ENCODE data around the gene CHD5.

The CHD5 gene

GRCh38 chr1:6140413-6140812 lies 39.7 kb downstream of the CHD5 start:
- Histone ChIP-seq H3K14ac (ENCODE audit: low read length in 2 of 2) (no peak overlapping the region), H2BK15ac (ENCODE audit: low read depth, poor library complexity, severe bottlenecking) (no peak overlapping the region), H2BK5ac (ENCODE audit: low read depth, low read length, poor library complexity, severe bottlenecking) (no peak overlapping the region), H2BK12ac (ENCODE audit: low read length in 2 of 2) (no peak overlapping the region), H2BK120ac (ENCODE audit: low read depth, low read length) (no peak overlapping the region), H3K23ac (ENCODE audit: low read length in 2 of 2) (no peak overlapping the region), H3K4me1 (ENCODE audit: control insufficient read depth, insufficient read depth, low read depth, low read length) (no peaks in the 10 kb centered on the region), H2AK5ac (ENCODE audit: low read length, severe bottlenecking) (no peak overlapping the region), H3K9me3 (ENCODE audit: control insufficient read depth, low read length) (no peaks in the 10 kb centered on the region), H3K27me3 (ENCODE audit: control insufficient read depth in 1 of 2, insufficient read depth in 1 of 2, low read length in 2 of 2) (peaks cover 6 to 43% of the 10 kb centered on the region in 2 experiments), H3K18ac (ENCODE audit: low read depth in 1 of 2, low read length in 2 of 2) (no peak overlapping the region), H3K4me3 (ENCODE audit: insufficient read depth in 1 of 2, low read depth in 1 of 2, low read length in 2 of 2) (no peak overlapping the region), H3K36me3 (ENCODE audit: control insufficient read depth in 1 of 2, insufficient read depth in 2 of 2, low read depth in 1 of 2, low read length in 2 of 2) (no peaks in the 10 kb centered on the region), H4K91ac (ENCODE audit: low read length) (no peak overlapping the region), H3K9ac (ENCODE audit: low read length) (no peak overlapping the region), H3K4me2 (ENCODE audit: low read length, poor library complexity, severe bottlenecking) (no peak overlapping the region), H3K79me1 (replicated peaks; ENCODE audit: low read length, poor library complexity, severe bottlenecking) (no peaks in the 10 kb centered on the region), H4K8ac (ENCODE audit: low read length) (no peak overlapping the region), H3K27ac (ENCODE audit: low read length, poor library complexity, severe bottlenecking) (no peak overlapping the region), H3K4ac (ENCODE audit: low read depth in 1 of 2, low read length in 2 of 2) (no peak overlapping the region), H2AFZ (ENCODE audit: low read depth, low read length) (no peak overlapping the region)
- no peak for DNase-seq
- 85% methylated on average over 2 of the region's 2 CpGs for WGBS

- no peak for DNase-seq
- no peak overlapping the region for H3K4ac ChIP-seq (ENCODE audit: low read depth in 1 of 2, low read length in 2 of 2)
- no peak overlapping the region for H2BK15ac ChIP-seq (ENCODE audit: low read depth, poor library complexity, severe bottlenecking)
- 63% methylated on average over 5 of the region's 5 CpGs for WGBS
- H3K4me1 ChIP-seq (ENCODE audit: control insufficient read depth, insufficient read depth, low read depth, low read length), result no peaks in the 10 kb centered on the region
- peaks cover 3 to 35% of the 10 kb centered on the region in 2 experiments for H3K27me3 ChIP-seq (ENCODE audit: control insufficient read depth in 1 of 2, insufficient read depth in 1 of 2, low read length in 2 of 2)
- no peak overlapping the region for H3K23ac ChIP-seq (ENCODE audit: low read length in 2 of 2)
- no peak overlapping the region for H2BK5ac ChIP-seq (ENCODE audit: low read depth, low read length, poor library complexity, severe bottlenecking)
- no peaks in the 10 kb centered on the region for H3K79me1 ChIP-seq (replicated peaks; ENCODE audit: low read length, poor library complexity, severe bottlenecking)
- H2BK12ac ChIP-seq (ENCODE audit: low read length in 2 of 2), result no peak overlapping the region
- H3K9me3 ChIP-seq (ENCODE audit: control insufficient read depth, low read length), result peaks cover under 1% of the 10 kb centered on the region
- no peak overlapping the region for H4K91ac ChIP-seq (ENCODE audit: low read length)
- H3K36me3 ChIP-seq (ENCODE audit: control insufficient read depth in 1 of 2, insufficient read depth in 2 of 2, low read depth in 1 of 2, low read length in 2 of 2), result no peaks in the 10 kb centered on the region
- no peak overlapping the region for H2BK120ac ChIP-seq (ENCODE audit: low read depth, low read length)
- no peak overlapping the region for H2AFZ ChIP-seq (ENCODE audit: low read depth, low read length)
- H3K9ac ChIP-seq (ENCODE audit: low read length), result no peak overlapping the region
- H3K18ac ChIP-seq (ENCODE audit: low read depth in 1 of 2, low read length in 2 of 2), result no peak overlapping the region
- H4K8ac ChIP-seq (ENCODE audit: low read length), result no peak overlapping the region
- H3K14ac ChIP-seq (ENCODE audit: low read length in 2 of 2), result no peak overlapping the region
- H3K4me2 ChIP-seq (ENCODE audit: low read length, poor library complexity, severe bottlenecking), result no peak overlapping the region
- no peak overlapping the region for H3K27ac ChIP-seq (ENCODE audit: low read length, poor library complexity, severe bottlenecking)
- H3K4me3 ChIP-seq (ENCODE audit: insufficient read depth in 1 of 2, low read depth in 1 of 2, low read length in 2 of 2), result no peak overlapping the region
- H2AK5ac ChIP-seq (ENCODE audit: low read length, severe bottlenecking), result no peak overlapping the region
These were observed 42.4 kb downstream of the CHD5 start for GRCh38 chr1:6137758-6138157.

GRCh38 chr1:6136516-6137220 lies 43.5 kb downstream of the CHD5 start:
- Histone ChIP-seq H2BK15ac (ENCODE audit: low read depth, poor library complexity, severe bottlenecking) (no peak overlapping the region), H3K14ac (ENCODE audit: low read length in 2 of 2) (no peak overlapping the region), H2BK5ac (ENCODE audit: low read depth, low read length, poor library complexity, severe bottlenecking) (no peak overlapping the region), H4K91ac (ENCODE audit: low read length) (no peak overlapping the region), H3K9ac (ENCODE audit: low read length) (no peak overlapping the region), H2BK12ac (ENCODE audit: low read length in 2 of 2) (no peak overlapping the region), H3K27ac (ENCODE audit: low read length, poor library complexity, severe bottlenecking) (no peak overlapping the region), H2AFZ (ENCODE audit: low read depth, low read length) (no peak overlapping the region), H3K4me1 (ENCODE audit: control insufficient read depth, insufficient read depth, low read depth, low read length) (no peaks in the 10 kb centered on the region), H3K27me3 (ENCODE audit: control insufficient read depth in 1 of 2, insufficient read depth in 1 of 2, low read length in 2 of 2) (peaks cover 3 to 37% of the 10 kb centered on the region in 2 experiments), H3K9me3 (ENCODE audit: control insufficient read depth, low read length) (peaks cover 11% of the 10 kb centered on the region), H3K4me2 (ENCODE audit: low read length, poor library complexity, severe bottlenecking) (no peak overlapping the region), H4K8ac (ENCODE audit: low read length) (no peak overlapping the region), H3K4ac (ENCODE audit: low read depth in 1 of 2, low read length in 2 of 2) (no peak overlapping the region), H2AK5ac (ENCODE audit: low read length, severe bottlenecking) (no peak overlapping the region), H2BK120ac (ENCODE audit: low read depth, low read length) (no peak overlapping the region), H3K4me3 (ENCODE audit: insufficient read depth in 1 of 2, low read depth in 1 of 2, low read length in 2 of 2) (no peak overlapping the region), H3K23ac (ENCODE audit: low read length in 2 of 2) (no peak overlapping the region), H3K36me3 (ENCODE audit: control insufficient read depth in 1 of 2, insufficient read depth in 2 of 2, low read depth in 1 of 2, low read length in 2 of 2) (no peaks in the 10 kb centered on the region), H3K18ac (ENCODE audit: low read depth in 1 of 2, low read length in 2 of 2) (no peak overlapping the region), H3K79me1 (replicated peaks; ENCODE audit: low read length, poor library complexity, severe bottlenecking) (no peaks in the 10 kb centered on the region)
- DNase-seq, result no peak
- 84% methylated on average over 14 of the region's 16 CpGs for WGBS

GRCh38 chr1:6134741-6135510 lies 45.2 kb downstream of the CHD5 start:
- H3K27me3 ChIP-seq (ENCODE audit: control insufficient read depth in 1 of 2, insufficient read depth in 1 of 2, low read length in 2 of 2), result peaks cover 3 to 36% of the 10 kb centered on the region in 2 experiments
- 86% methylated on average over 22 of the region's 22 CpGs for WGBS
- H2BK120ac ChIP-seq (ENCODE audit: low read depth, low read length), result no peak overlapping the region
- no peak overlapping the region for H3K27ac ChIP-seq (ENCODE audit: low read length, poor library complexity, severe bottlenecking)
- H3K9ac ChIP-seq (ENCODE audit: low read length), result no peak overlapping the region
- no peak overlapping the region for H2BK15ac ChIP-seq (ENCODE audit: low read depth, poor library complexity, severe bottlenecking)
- no peaks in the 10 kb centered on the region for H3K36me3 ChIP-seq (ENCODE audit: control insufficient read depth in 1 of 2, insufficient read depth in 2 of 2, low read depth in 1 of 2, low read length in 2 of 2)
- DNase-seq, result no peak
- no peak overlapping the region for H2BK12ac ChIP-seq (ENCODE audit: low read length in 2 of 2)
- peaks cover 16% of the 10 kb centered on the region for H3K9me3 ChIP-seq (ENCODE audit: control insufficient read depth, low read length)
- no peak overlapping the region for H2AFZ ChIP-seq (ENCODE audit: low read depth, low read length)
- no peak overlapping the region for H4K8ac ChIP-seq (ENCODE audit: low read length)
- no peak overlapping the region for H3K23ac ChIP-seq (ENCODE audit: low read length in 2 of 2)
- H4K91ac ChIP-seq (ENCODE audit: low read length), result no peak overlapping the region
- H3K18ac ChIP-seq (ENCODE audit: low read depth in 1 of 2, low read length in 2 of 2), result no peak overlapping the region
- no peak overlapping the region for H3K4me3 ChIP-seq (ENCODE audit: insufficient read depth in 1 of 2, low read depth in 1 of 2, low read length in 2 of 2)
- no peak overlapping the region for H3K4me2 ChIP-seq (ENCODE audit: low read length, poor library complexity, severe bottlenecking)
- no peak overlapping the region for H3K4ac ChIP-seq (ENCODE audit: low read depth in 1 of 2, low read length in 2 of 2)
- H3K4me1 ChIP-seq (ENCODE audit: control insufficient read depth, insufficient read depth, low read depth, low read length), result no peaks in the 10 kb centered on the region
- no peak overlapping the region for H3K14ac ChIP-seq (ENCODE audit: low read length in 2 of 2)
- no peak overlapping the region for H2AK5ac ChIP-seq (ENCODE audit: low read length, severe bottlenecking)
- no peaks in the 10 kb centered on the region for H3K79me1 ChIP-seq (replicated peaks; ENCODE audit: low read length, poor library complexity, severe bottlenecking)
- no peak overlapping the region for H2BK5ac ChIP-seq (ENCODE audit: low read depth, low read length, poor library complexity, severe bottlenecking)
